HL-60 (cell line): ENCODE measurements around the gene MMAB.

Experiments
- DNase-seq, 2 experiments: peaks; one replicate each; pipeline ENCODE4 v3.0.0-alpha.2; 2010 to 2020; ENCODE audit warnings: low read depth in 1 of 2, low spot score in 1 of 2
- H3K27ac ChIP-seq: fragments of 250-450 bp; sonication (Bioruptor Pico); replicated peaks from 2 replicates; pipeline ENCODE4 v1.5.1; 2020; ENCODE audit warnings: mild to moderate bottlenecking, moderate library complexity
- H3K27me3 ChIP-seq: fragments of 250-450 bp; sonication (Bioruptor Pico); 2 replicates; pipeline ENCODE4 v1.5.1; 2021; ENCODE audit warnings: mild to moderate bottlenecking, moderate library complexity; ENCODE audit not compliant: insufficient read depth, poor library complexity, severe bottlenecking
- H3K4me3 ChIP-seq: replicated peaks from 2 replicates; pipeline ENCODE4 v1.5.1; 2011; ENCODE audit warnings: mild to moderate bottlenecking, control low read depth, low read length; ENCODE audit not compliant: insufficient read depth
- GABPA ChIP-seq: IDR thresholded peaks from 2 replicates; pipeline ENCODE4 v1.6.1; 2012; ENCODE audit warnings: low read depth
- POLR2AphosphoS5 ChIP-seq: IDR thresholded peaks from 2 replicates; pipeline ENCODE4 v1.6.1; 2012; ENCODE audit warnings: low read depth
- REST ChIP-seq: IDR thresholded peaks from 2 replicates; pipeline ENCODE4 v1.6.1; 2012; ENCODE audit warnings: low read depth; ENCODE audit not compliant: insufficient replicate concordance
- SPI1 ChIP-seq: IDR thresholded peaks from 2 replicates; pipeline ENCODE4 v1.6.1; 2012; ENCODE audit warnings: low read depth, mild to moderate bottlenecking, borderline replicate concordance
- TF ChIP-seq, protein P1 (sequence below): IDR thresholded peaks from one replicate; pipeline ENCODE4 v1.5.1; 2011; ENCODE audit warnings: low read length, control low read depth, inconsistent platforms; ENCODE audit not compliant: insufficient read depth

Gene MMAB

GRCh38 chr12:109518820-109519665 is 54.3 kb downstream of the MMAB start:
- DNase-seq: peak; percentile 13 to 61
- no peak for TF ChIP-seq GABPA
- TF ChIP-seq, protein P1, sequence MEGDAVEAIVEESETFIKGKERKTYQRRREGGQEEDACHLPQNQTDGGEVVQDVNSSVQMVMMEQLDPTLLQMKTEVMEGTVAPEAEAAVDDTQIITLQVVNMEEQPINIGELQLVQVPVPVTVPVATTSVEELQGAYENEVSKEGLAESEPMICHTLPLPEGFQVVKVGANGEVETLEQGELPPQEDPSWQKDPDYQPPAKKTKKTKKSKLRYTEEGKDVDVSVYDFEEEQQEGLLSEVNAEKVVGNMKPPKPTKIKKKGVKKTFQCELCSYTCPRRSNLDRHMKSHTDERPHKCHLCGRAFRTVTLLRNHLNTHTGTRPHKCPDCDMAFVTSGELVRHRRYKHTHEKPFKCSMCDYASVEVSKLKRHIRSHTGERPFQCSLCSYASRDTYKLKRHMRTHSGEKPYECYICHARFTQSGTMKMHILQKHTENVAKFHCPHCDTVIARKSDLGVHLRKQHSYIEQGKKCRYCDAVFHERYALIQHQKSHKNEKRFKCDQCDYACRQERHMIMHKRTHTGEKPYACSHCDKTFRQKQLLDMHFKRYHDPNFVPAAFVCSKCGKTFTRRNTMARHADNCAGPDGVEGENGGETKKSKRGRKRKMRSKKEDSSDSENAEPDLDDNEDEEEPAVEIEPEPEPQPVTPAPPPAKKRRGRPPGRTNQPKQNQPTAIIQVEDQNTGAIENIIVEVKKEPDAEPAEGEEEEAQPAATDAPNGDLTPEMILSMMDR: peak; percentile 89
- Histone ChIP-seq H3K27me3 (no peaks in the 10 kb centered on the region), H3K4me3 (no peak overlapping the region), H3K27ac (no peak overlapping the region)

DNA sequence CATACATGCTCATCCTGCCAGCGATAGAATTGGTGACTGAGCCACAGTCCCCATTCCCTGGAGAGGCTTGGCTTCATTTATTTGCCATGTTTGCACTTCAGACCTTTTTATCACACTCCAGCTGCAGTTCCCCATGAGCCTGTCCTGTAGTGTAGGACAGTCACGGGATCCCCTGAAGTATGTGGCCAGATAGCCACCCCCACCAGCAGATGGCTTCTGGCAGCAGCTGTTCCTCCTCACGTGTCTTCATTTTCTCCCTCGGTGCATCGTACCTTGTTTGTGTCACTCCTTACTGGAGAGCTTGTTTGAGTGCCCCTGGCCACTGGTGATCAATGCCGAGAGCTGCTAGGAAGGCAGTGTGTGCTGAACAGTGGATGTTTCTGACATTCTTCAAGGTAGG is 55.7 kb downstream of the MMAB start:
- Histone ChIP-seq H3K4me3 (no peak overlapping the region), H3K27ac (no peak overlapping the region), H3K27me3 (no peaks in the 10 kb centered on the region)
- TF ChIP-seq GABPA: no peak
- TF ChIP-seq REST: no peak
- TF ChIP-seq, protein P1: no peak
- no peak for TF ChIP-seq SPI1
- TF ChIP-seq POLR2AphosphoS5: no peak
- DNase-seq: no peak

- DNase-seq: no peak
- H3K4me3 ChIP-seq: no peak overlapping the region
- H3K27me3 ChIP-seq: no peaks in the 10 kb centered on the region
- TF ChIP-seq POLR2AphosphoS5 (no peak), REST (no peak), GABPA (no peak), SPI1 (no peak)
- TF ChIP-seq, protein P1: no peak
- no peak overlapping the region for H3K27ac ChIP-seq
Measured at GRCh38 chr12:109513977-109514376, 59.3 kb downstream of the MMAB start.
